Stimulated activated CD8-positive, alpha-beta memory T cell treated with anti-CD3 and anti-CD28 coated beads, Interleukin-12 subunit alpha, Interleukin-12 subunit beta, amount 100 ng/mL, for 24 hours (primary cell): ENCODE measurements around the gene HSDL1.

ENCODE experiments used
- DNase-seq: peaks from one replicate; pipeline ENCODE4 v3.0.0-alpha.2; 2020; ENCODE audit errors: extremely low read depth

HSDL1 gene

GRCh38 chr16:84176192-84177053 lies 31.4 kb upstream of the HSDL1 start:
- DNase-seq: no peak

- no peak for DNase-seq
Measured at GRCh38 chr16:84175350-84176081, 30.5 kb upstream of the HSDL1 start.

GRCh38 chr16:84174396-84174795 lies 29.4 kb upstream of the HSDL1 start:
- no peak for DNase-seq

- DNase-seq: no peak
Measured at GRCh38 chr16:84169765-84170310, 24.9 kb upstream of the HSDL1 start.

GRCh38 chr16:84166796-84167695 lies 22.1 kb upstream of the HSDL1 start:
- no peak for DNase-seq

GRCh38 chr16:84165746-84166145 lies 20.8 kb upstream of the HSDL1 start:
- no peak for DNase-seq

GRCh38 chr16:84161801-84162200 lies 16.8 kb upstream of the HSDL1 start:
- no peak for DNase-seq

- DNase-seq: no peak
Measured at GRCh38 chr16:84161037-84161436, 16.1 kb upstream of the HSDL1 start.

- DNase-seq: no peak
Measured at GRCh38 chr16:84159800-84160199, 14.8 kb upstream of the HSDL1 start.

GRCh38 chr16:84159007-84159406 lies 14.0 kb upstream of the HSDL1 start:
- DNase-seq: no peak

GRCh38 chr16:84156342-84156784 lies 11.4 kb upstream of the HSDL1 start:
- no peak for DNase-seq

GRCh38 chr16:84155771-84156170 lies 10.8 kb upstream of the HSDL1 start:
- no peak for DNase-seq

- DNase-seq: no peak
Measured at GRCh38 chr16:84155226-84155625, 10.2 kb upstream of the HSDL1 start.

- no peak for DNase-seq
Measured at GRCh38 chr16:84153660-84154214, 8.8 kb upstream of the HSDL1 start.

GRCh38 chr16:84150926-84151325 lies 5.9 kb upstream of the HSDL1 start:
- no peak for DNase-seq

GRCh38 chr16:84144209-84144858 lies 643 bp downstream of the HSDL1 start:
- no peak for DNase-seq

- no peak for DNase-seq
Measured at GRCh38 chr16:84143784-84144199, 1.2 kb downstream of the HSDL1 start.

GRCh38 chr16:84143081-84143480 lies 1.9 kb downstream of the HSDL1 start:
- DNase-seq: no peak

GRCh38 chr16:84141143-84141670 lies 3.8 kb downstream of the HSDL1 start:
- no peak for DNase-seq

GRCh38 chr16:84139628-84140258 lies 5.2 kb downstream of the HSDL1 start:
- DNase-seq: no peak
